OCI-LY1 (cell line): ENCODE measurements around the gene KRTAP10-4.

Experiments
- H2AFZ ChIP-seq: fragments of 200-600 bp; sonication (generic), shearing (Covaris generic); 2 replicates; pipeline ENCODE4 v1.6.0; 2014; ENCODE audit warnings: antibody characterized with exemption, mild to moderate bottlenecking, low read length
- H3F3A ChIP-seq: fragments of 200-600 bp; sonication (generic), shearing (Covaris generic); 2 replicates; pipeline ENCODE4 v1.6.0; 2014; ENCODE audit warnings: mild to moderate bottlenecking, antibody characterized with exemption, low read length, moderate library complexity; ENCODE audit not compliant: insufficient read depth
- H3K27ac ChIP-seq: fragments of 200-600 bp; sonication (generic); 2 replicates; pipeline ENCODE4 v1.5.1; 2014; ENCODE audit warnings: low read length, mixed run types, mild to moderate bottlenecking, low read depth; ENCODE audit not compliant: poor library complexity, severe bottlenecking
- H3K27me3 ChIP-seq: fragments of 200-600 bp; sonication (generic); 2 replicates; pipeline ENCODE4 v1.6.0; 2014; ENCODE audit warnings: antibody characterized with exemption, mild to moderate bottlenecking, low read length, moderate library complexity; ENCODE audit not compliant: insufficient read depth
- H3K36me3 ChIP-seq: fragments of 200-600 bp; sonication (generic); 2 replicates; pipeline ENCODE4 v1.6.1; 2014; ENCODE audit warnings: mild to moderate bottlenecking, antibody characterized with exemption, low read length, moderate library complexity, mixed read lengths; ENCODE audit not compliant: insufficient read depth
- H3K4me1 ChIP-seq: fragments of 200-600 bp; sonication (generic); 2 replicates; pipeline ENCODE4 v1.5.1; 2014; ENCODE audit warnings: mild to moderate bottlenecking, low read length, moderate library complexity; ENCODE audit not compliant: insufficient read depth, severe bottlenecking
- H3K4me2 ChIP-seq: fragments of 200-600 bp; sonication (generic), shearing (Covaris generic); 2 replicates; pipeline ENCODE4 v1.6.1; 2014; ENCODE audit warnings: low read length
- H3K4me3 ChIP-seq: fragments of 200-600 bp; sonication (generic); 2 replicates; pipeline ENCODE4 v1.5.1; 2014; ENCODE audit warnings: low read length, low read depth, mild to moderate bottlenecking, mixed read lengths; ENCODE audit not compliant: poor library complexity, severe bottlenecking
- H3K79me2 ChIP-seq: fragments of 200-600 bp; shearing (Covaris generic); 2 replicates; pipeline ENCODE4 v1.6.1; 2016; ENCODE audit warnings: mixed run types, low read length, mixed read lengths; ENCODE audit not compliant: insufficient read depth
- H3K9ac ChIP-seq: fragments of 200-600 bp; sonication (generic), shearing (Covaris generic); 2 replicates; pipeline ENCODE4 v1.6.1; 2014; ENCODE audit warnings: mild to moderate bottlenecking, low read length, mixed read lengths
- H3K9me2 ChIP-seq: fragments of 200-600 bp; sonication (generic), shearing (Covaris generic); 2 replicates; pipeline ENCODE4 v1.6.1; 2014; ENCODE audit warnings: low read depth, mild to moderate bottlenecking, low read length, mixed read lengths
- H3K9me3 ChIP-seq: fragments of 200-600 bp; shearing (Covaris generic); 2 replicates; pipeline ENCODE4 v1.6.1; 2014; ENCODE audit warnings: low read length, mixed read lengths
- H4K20me1 ChIP-seq: fragments of 200-600 bp; sonication (generic), shearing (Covaris generic); 2 replicates; pipeline ENCODE4 v1.6.0; 2016; ENCODE audit warnings: mild to moderate bottlenecking, low read length; ENCODE audit not compliant: insufficient read depth
- EZH2 ChIP-seq: fragments of 200-600 bp; sonication (generic), shearing (Covaris generic); IDR thresholded peaks from 2 replicates; pipeline ENCODE4 v1.8.0; 2017; ENCODE audit warnings: borderline replicate concordance, mixed run types, mild to moderate bottlenecking, antibody characterized with exemption, low read length, moderate library complexity, mixed read lengths
- TF ChIP-seq, protein P1 (sequence below): fragments of 200-600 bp; sonication (generic), shearing (Covaris generic); IDR thresholded peaks from 2 replicates; pipeline ENCODE4 v1.5.1; 2017; ENCODE audit warnings: mild to moderate bottlenecking, antibody characterized with exemption, low read length, moderate library complexity, mixed read lengths

KRTAP10-4 gene

DNA sequence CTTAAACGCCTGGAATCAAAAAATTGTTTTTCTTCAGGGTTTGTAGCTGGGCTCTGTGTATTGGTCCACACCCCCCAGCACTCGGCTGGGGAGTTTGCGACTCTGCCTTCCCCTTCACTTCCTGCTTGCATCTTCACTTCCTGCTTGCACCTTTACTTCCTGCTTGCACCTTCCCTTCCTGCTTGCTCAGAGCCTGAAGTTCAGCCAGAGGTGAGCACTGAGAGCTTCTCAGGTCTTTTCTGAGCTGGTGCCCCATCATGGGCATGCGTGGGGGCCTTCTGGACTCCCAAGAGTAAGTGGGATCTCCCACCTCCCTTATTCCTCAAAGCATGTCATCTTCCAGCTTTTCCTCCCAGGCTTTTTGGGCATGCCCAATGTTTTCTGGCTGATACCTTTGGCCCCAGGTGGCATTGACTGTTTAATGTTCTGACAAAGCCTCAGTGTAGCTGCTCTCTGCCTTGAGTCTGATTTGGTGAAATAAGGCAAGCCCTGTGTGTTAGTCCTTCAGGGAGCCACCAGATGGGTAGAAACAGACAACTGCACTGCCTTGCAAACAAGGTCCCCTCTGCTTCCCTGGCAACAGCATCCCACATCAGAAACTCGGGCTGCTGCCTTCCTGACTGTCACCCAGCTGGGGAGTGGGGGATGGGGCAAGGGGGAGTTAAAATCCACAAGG, 25.7 kb upstream of the KRTAP10-4 start:
- H3K27ac ChIP-seq: no peak overlapping the region

DNA sequence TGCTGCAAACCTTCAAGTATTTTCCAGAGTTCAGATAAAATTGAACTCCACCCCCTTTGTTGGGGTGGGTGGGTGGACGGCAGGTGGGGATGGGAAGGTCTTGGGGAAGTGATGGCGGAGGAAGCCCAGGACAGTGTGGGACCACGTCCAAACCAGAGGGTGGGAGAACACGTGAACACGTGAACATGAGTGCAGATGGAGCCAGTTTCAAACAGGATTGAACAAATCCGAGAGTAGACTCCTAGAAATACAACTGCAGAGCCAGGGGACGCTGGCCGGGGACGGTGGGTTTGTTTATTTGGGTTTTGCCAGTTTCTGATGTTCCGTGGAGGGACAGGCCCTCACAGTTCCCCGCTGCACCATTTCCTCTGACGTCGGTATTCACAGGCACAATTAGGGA, 25.1 kb upstream of the KRTAP10-4 start:
- TF ChIP-seq EZH2: no peak
- TF ChIP-seq, protein P1, sequence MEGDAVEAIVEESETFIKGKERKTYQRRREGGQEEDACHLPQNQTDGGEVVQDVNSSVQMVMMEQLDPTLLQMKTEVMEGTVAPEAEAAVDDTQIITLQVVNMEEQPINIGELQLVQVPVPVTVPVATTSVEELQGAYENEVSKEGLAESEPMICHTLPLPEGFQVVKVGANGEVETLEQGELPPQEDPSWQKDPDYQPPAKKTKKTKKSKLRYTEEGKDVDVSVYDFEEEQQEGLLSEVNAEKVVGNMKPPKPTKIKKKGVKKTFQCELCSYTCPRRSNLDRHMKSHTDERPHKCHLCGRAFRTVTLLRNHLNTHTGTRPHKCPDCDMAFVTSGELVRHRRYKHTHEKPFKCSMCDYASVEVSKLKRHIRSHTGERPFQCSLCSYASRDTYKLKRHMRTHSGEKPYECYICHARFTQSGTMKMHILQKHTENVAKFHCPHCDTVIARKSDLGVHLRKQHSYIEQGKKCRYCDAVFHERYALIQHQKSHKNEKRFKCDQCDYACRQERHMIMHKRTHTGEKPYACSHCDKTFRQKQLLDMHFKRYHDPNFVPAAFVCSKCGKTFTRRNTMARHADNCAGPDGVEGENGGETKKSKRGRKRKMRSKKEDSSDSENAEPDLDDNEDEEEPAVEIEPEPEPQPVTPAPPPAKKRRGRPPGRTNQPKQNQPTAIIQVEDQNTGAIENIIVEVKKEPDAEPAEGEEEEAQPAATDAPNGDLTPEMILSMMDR: no peak
- no peaks in the 10 kb centered on the region for H4K20me1 ChIP-seq
- no peaks in the 10 kb centered on the region for H3F3A ChIP-seq
- peaks cover 8% of the 10 kb centered on the region for H3K9me3 ChIP-seq
- H3K9ac ChIP-seq: no peak overlapping the region
- H3K9me2 ChIP-seq: no peaks in the 10 kb centered on the region
- no peak overlapping the region for H3K4me3 ChIP-seq
- no peak overlapping the region for H3K27ac ChIP-seq
- no peaks in the 10 kb centered on the region for H3K4me1 ChIP-seq
- peaks cover 6% of the 10 kb centered on the region; the same call in 1 of the 2 replicates for H3K27me3 ChIP-seq
- H3K36me3 ChIP-seq: no peaks in the 10 kb centered on the region
- no peak overlapping the region for H3K4me2 ChIP-seq
- no peaks in the 10 kb centered on the region for H3K79me2 ChIP-seq
- H2AFZ ChIP-seq: no peak overlapping the region

More for the DNA sequence above, 25.7 kb upstream of the KRTAP10-4 start:
- Histone ChIP-seq H2AFZ (no peak overlapping the region), H3K9me3 (peaks cover 8% of the 10 kb centered on the region), H3K9me2 (no peaks in the 10 kb centered on the region), H3K4me3 (no peak overlapping the region), H4K20me1 (no peaks in the 10 kb centered on the region), H3F3A (no peaks in the 10 kb centered on the region), H3K79me2 (no peaks in the 10 kb centered on the region), H3K27me3 (peaks cover 6% of the 10 kb centered on the region; the same call in 1 of the 2 replicates), H3K4me1 (no peaks in the 10 kb centered on the region), H3K36me3 (no peaks in the 10 kb centered on the region), H3K4me2 (no peak overlapping the region; the same call in 1 of the 2 replicates), H3K9ac (no peak overlapping the region)
- TF ChIP-seq, protein P1: no peak
- no peak for TF ChIP-seq EZH2

DNA sequence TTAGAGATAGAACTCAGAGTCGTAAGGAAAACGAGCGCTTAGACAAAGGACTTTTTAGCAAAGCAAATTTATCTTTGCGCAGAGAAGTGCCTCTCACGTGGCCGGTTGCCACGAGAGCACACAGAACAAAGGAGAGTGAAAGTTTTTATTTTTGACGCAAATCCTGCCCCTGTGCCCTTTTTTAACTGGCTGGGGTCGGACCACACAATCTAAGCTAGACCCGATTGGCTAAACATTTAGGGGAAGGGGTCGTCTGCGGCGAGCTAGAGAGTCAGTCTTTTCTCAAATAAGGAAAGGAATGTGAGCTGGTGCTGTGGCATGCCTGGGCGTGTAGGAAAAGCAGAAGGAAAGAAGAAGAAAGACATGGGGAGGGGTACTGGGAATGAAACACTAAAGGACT, 24.6 kb upstream of the KRTAP10-4 start:
- Histone ChIP-seq H3F3A (no peaks in the 10 kb centered on the region), H3K9me2 (no peaks in the 10 kb centered on the region), H3K27me3 (peaks cover 6% of the 10 kb centered on the region; the same call in 1 of the 2 replicates), H2AFZ (no peak overlapping the region), H3K9me3 (peaks cover 8% of the 10 kb centered on the region), H3K79me2 (no peaks in the 10 kb centered on the region), H3K4me1 (no peaks in the 10 kb centered on the region), H3K27ac (no peak overlapping the region), H3K9ac (no peak overlapping the region), H3K36me3 (no peaks in the 10 kb centered on the region), H4K20me1 (no peaks in the 10 kb centered on the region), H3K4me2 (no peak overlapping the region), H3K4me3 (no peak overlapping the region)
- TF ChIP-seq EZH2: no peak
- TF ChIP-seq, protein P1: no peak
